SK-N-MC (cell line): ENCODE measurements around the gene CHRNA9.
A peak's percentile ranks its signal among the peaks of the same experiment; 100 is the strongest.

Source experiments
- DNase-seq: peaks from one replicate; pipeline ENCODE4 v3.0.0-alpha.2; 2011; ENCODE audit warnings: low read depth, low spot score
- H3K27ac ChIP-seq: fragments of 200-600 bp; sonication (generic); 2 replicates; pipeline ENCODE4 v1.5.1; 2016; ENCODE audit warnings: mixed run types
- H3K36me3 ChIP-seq: fragments of 200-600 bp; sonication (generic); 2 replicates; pipeline ENCODE4 v1.6.1; 2017; ENCODE audit warnings: antibody characterized with exemption, low read length, mixed read lengths; ENCODE audit not compliant: insufficient read depth
- H3K4me3 ChIP-seq: fragments of 200-600 bp; sonication (generic); 2 replicates; pipeline ENCODE4 v1.5.1; 2016
- H3K9ac ChIP-seq: fragments of 200-600 bp; sonication (generic); 2 replicates; pipeline ENCODE4 v1.8.0; 2017; ENCODE audit warnings: mixed run types, mixed read lengths; ENCODE audit not compliant: insufficient read length
- H3K9me3 ChIP-seq: fragments of 200-600 bp; sonication (generic); 2 replicates; pipeline ENCODE4 v1.6.1; 2017; ENCODE audit warnings: low read depth, mild to moderate bottlenecking, antibody characterized with exemption, low read length, moderate library complexity, mixed read lengths
- EZH2 ChIP-seq: fragments of 200-600 bp; sonication (generic); IDR thresholded peaks from one replicate; pipeline ENCODE4 v1.6.1; 2017; ENCODE audit warnings: antibody characterized with exemption
- FOXP2 ChIP-seq: optimal IDR thresholded peaks from 2 replicates; pipeline ENCODE3; 2011; ENCODE audit warnings: mild to moderate bottlenecking, moderate library complexity; ENCODE audit not compliant: insufficient read depth; ENCODE audit errors: extremely low read length, control extremely low read depth
- POLR2AphosphoS5 ChIP-seq: IDR thresholded peaks from 2 replicates; pipeline ENCODE4 v1.6.1; 2012; ENCODE audit warnings: mild to moderate bottlenecking, low read depth, low read length, borderline replicate concordance

Gene CHRNA9

GRCh38 chr4:40329805-40330204 is 5.3 kb upstream of the CHRNA9 start:
- Histone ChIP-seq H3K4me3 (no peak overlapping the region), H3K36me3 (no peaks in the 10 kb centered on the region), H3K27ac (no peak overlapping the region), H3K9me3 (no peaks in the 10 kb centered on the region), H3K9ac (no peak overlapping the region)
- no peak for TF ChIP-seq EZH2
- TF ChIP-seq FOXP2 = no peak
- TF ChIP-seq POLR2AphosphoS5 = no peak
- no peak for DNase-seq

GRCh38 chr4:40330536-40330935 is 4.6 kb upstream of the CHRNA9 start:
- TF ChIP-seq EZH2 (no peak), FOXP2 (no peak), POLR2AphosphoS5 (no peak)
- Histone ChIP-seq H3K9me3 (no peaks in the 10 kb centered on the region), H3K27ac (no peak overlapping the region)

GRCh38 chr4:40331101-40331745 is 3.9 kb upstream of the CHRNA9 start:
- DNase-seq = no peak
- Histone ChIP-seq H3K27ac (peak overlapping the region; percentile 32; the same call in 1 of the 2 replicates), H3K36me3 (no peaks in the 10 kb centered on the region), H3K4me3 (no peak overlapping the region), H3K9me3 (no peaks in the 10 kb centered on the region), H3K9ac (no peak overlapping the region)
- TF ChIP-seq POLR2AphosphoS5 = no peak

More at GRCh38 chr4:40330536-40330935, 4.6 kb upstream of the CHRNA9 start:
- no peak overlapping the region for H3K4me3 ChIP-seq
- no peaks in the 10 kb centered on the region for H3K36me3 ChIP-seq
- no peak overlapping the region for H3K9ac ChIP-seq
- no peak for DNase-seq

GRCh38 chr4:40331961-40332360 is 3.2 kb upstream of the CHRNA9 start:
- DNase-seq = no peak
- Histone ChIP-seq H3K9me3 (no peaks in the 10 kb centered on the region), H3K9ac (no peak overlapping the region), H3K36me3 (no peaks in the 10 kb centered on the region), H3K27ac (no peak overlapping the region), H3K4me3 (no peak overlapping the region)
- TF ChIP-seq EZH2 (no peak), FOXP2 (no peak), POLR2AphosphoS5 (no peak)

- no peaks in the 10 kb centered on the region for H3K9me3 ChIP-seq
- H3K36me3 ChIP-seq = no peaks in the 10 kb centered on the region
- peak overlapping the region; percentile 58 for H3K27ac ChIP-seq
- TF ChIP-seq EZH2 = no peak
- no peak for TF ChIP-seq POLR2AphosphoS5
- no peak for TF ChIP-seq FOXP2
- H3K4me3 ChIP-seq = no peak overlapping the region
- no peak for DNase-seq
- no peak overlapping the region for H3K9ac ChIP-seq
Measured at GRCh38 chr4:40333921-40334352, 1.2 kb upstream of the CHRNA9 start.

GRCh38 chr4:40335525-40335894 is 377 bp downstream of the CHRNA9 start:
- Histone ChIP-seq H3K9ac (no peak overlapping the region), H3K9me3 (no peaks in the 10 kb centered on the region), H3K36me3 (no peaks in the 10 kb centered on the region), H3K27ac (no peak overlapping the region), H3K4me3 (no peak overlapping the region)
- no peak for DNase-seq
- TF ChIP-seq EZH2 (no peak), FOXP2 (no peak), POLR2AphosphoS5 (no peak)

- Histone ChIP-seq H3K27ac (no peak overlapping the region), H3K9me3 (no peaks in the 10 kb centered on the region), H3K4me3 (no peak overlapping the region), H3K36me3 (no peaks in the 10 kb centered on the region), H3K9ac (no peak overlapping the region)
- DNase-seq = no peak
- TF ChIP-seq EZH2 (no peak), FOXP2 (no peak), POLR2AphosphoS5 (no peak)
Measured at GRCh38 chr4:40337051-40337450, 1.9 kb downstream of the CHRNA9 start.

- Histone ChIP-seq H3K9me3 (no peaks in the 10 kb centered on the region), H3K9ac (no peak overlapping the region), H3K27ac (no peak overlapping the region), H3K4me3 (no peak overlapping the region), H3K36me3 (no peaks in the 10 kb centered on the region)
- TF ChIP-seq POLR2AphosphoS5 (no peak), EZH2 (no peak), FOXP2 (no peak)
- no peak for DNase-seq
Measured at GRCh38 chr4:40337523-40337922, 2.4 kb downstream of the CHRNA9 start.

- no peak for TF ChIP-seq POLR2AphosphoS5
- TF ChIP-seq EZH2 = no peak
- no peak for TF ChIP-seq FOXP2
- no peak overlapping the region for H3K27ac ChIP-seq
Measured at GRCh38 chr4:40340030-40340429, 4.9 kb downstream of the CHRNA9 start.

More at GRCh38 chr4:40340030-40340429, 4.9 kb downstream of the CHRNA9 start:
- Histone ChIP-seq H3K36me3 (no peaks in the 10 kb centered on the region), H3K9ac (no peak overlapping the region), H3K9me3 (no peaks in the 10 kb centered on the region), H3K4me3 (no peak overlapping the region)
- DNase-seq = no peak
